HG03521 (cell line): ENCODE data around the gene ARL5B.

ENCODE experiments used
- ATAC-seq: cut with Tn5 transposase; IDR thresholded peaks from one replicate; pipeline ENCODE4 v1.9.1; 2021; ENCODE audit warnings: mild to moderate bottlenecking, moderate library complexity; ENCODE audit not compliant: unreplicated experiment

Gene ARL5B

GRCh38 chr10:18699849-18700840 is 40.9 kb downstream of the ARL5B start:
- ATAC-seq = no peak

GRCh38 chr10:18703521-18703920 is 44.3 kb downstream of the ARL5B start:
- no peak for ATAC-seq

GRCh38 chr10:18710201-18710653 is 51.0 kb downstream of the ARL5B start:
- no peak for ATAC-seq

GRCh38 chr10:18713077-18713476 is 53.8 kb downstream of the ARL5B start:
- ATAC-seq = no peak

- ATAC-seq = no peak
Measured at GRCh38 chr10:18718991-18719390, 59.8 kb downstream of the ARL5B start.

GRCh38 chr10:18719811-18720210 is 60.6 kb downstream of the ARL5B start:
- ATAC-seq = no peak

- ATAC-seq = no peak
Measured at GRCh38 chr10:18721067-18721466, 61.8 kb downstream of the ARL5B start.

GRCh38 chr10:18723801-18724200 is 64.6 kb downstream of the ARL5B start:
- no peak for ATAC-seq
